Esophagus muscularis mucosa (tissue), 4 donors: ENCODE measurements around the gene DCTD. TPM values are rescaled to one million over a fixed set of nuclear protein-coding genes. Genes with fewer than 3 reads are reported as not detected.

Experiments used
- DNase-seq: peaks from one replicate; pipeline ENCODE4 v3.0.0-alpha.2; 2017; ENCODE audit errors: extremely low spot score
- H3K27ac ChIP-seq, 4 donors: fragments of 200-600 bp; sonication (generic); replicated peaks in 1 of 4; 1 replicate in 3 of 4; 2 replicates in 1 of 4; pipeline ENCODE4 v1.5.1; 2016 to 2019; ENCODE audit warnings: mild to moderate bottlenecking in 1 of 4
- H3K27me3 ChIP-seq, 4 donors: fragments of 200-600 bp; sonication (generic); one replicate each; pipeline versions ENCODE4 v1.5.1 to v1.6.0; 2016 to 2019
- H3K36me3 ChIP-seq, 4 donors: fragments of 200-600 bp; sonication (generic); one replicate each; pipeline ENCODE4 v1.5.1; 2016 to 2019
- H3K4me1 ChIP-seq, 4 donors: fragments of 200-600 bp; sonication (generic); one replicate each; pipeline ENCODE4 v1.5.1; 2016 to 2019
- H3K4me3 ChIP-seq, 4 donors: fragments of 200-600 bp; sonication (generic); 1 replicate in 2 of 4; 2 replicates in 2 of 4; pipeline ENCODE4 v1.5.1; 2016 to 2019; ENCODE audit warnings: mild to moderate bottlenecking in 4 of 4, moderate library complexity in 1 of 4
- H3K9me3 ChIP-seq, 4 donors: fragments of 200-600 bp; sonication (generic); 1 replicate in 3 of 4; 2 replicates in 1 of 4; pipeline ENCODE4 v1.5.1; 2016 to 2019
- EP300 ChIP-seq: sonication (generic); formaldehyde crosslinking; IDR thresholded peaks from one replicate; pipeline ENCODE4 v1.6.1; 2017; ENCODE audit warnings: antibody characterized with exemption
- POLR2A ChIP-seq: fragments of 450-650 bp; IDR thresholded peaks from one replicate; pipeline ENCODE4 v1.6.1; 2017; ENCODE audit warnings: antibody characterized with exemption, moderate library complexity, mild to moderate bottlenecking, low read depth
- POLR2AphosphoS5 ChIP-seq, 2 donors: sonication (generic); formaldehyde crosslinking; IDR thresholded peaks; one replicate each; pipeline ENCODE4 v1.6.1; 2017; ENCODE audit warnings: antibody characterized with exemption in 2 of 2
- WGBS: methylation state at CpG from one replicate; pipeline ENCODE4 v1.1.5; 2018; 5-methylcytosine and 5-hydroxymethylcytosine counted together
- intact Hi-C: fragments of 100-400 bp; cut with DNase I; formaldehyde crosslinking; loops from one replicate; pipeline ENCODE4 v1.15.1; 2023
- total RNA-seq, 4 donors: library from RNA; depleted of rRNA; stranded (reverse); fragments of >200 nt; gene quantifications; one replicate each; pipeline versions ENCODE4 v1.1.0 to v1.2.1, GENCODE V29; 2016
- TF ChIP-seq, protein P1 (sequence below), 3 experiments: fragments of 200-600 bp in 2 of 3; fragments of 450-650 bp in 1 of 3; sonication (generic) in 2 of 3; IDR thresholded peaks; one replicate each; pipeline ENCODE4 v1.5.1; 2017 to 2019; ENCODE audit warnings: antibody characterized with exemption in 3 of 3, mild to moderate bottlenecking in 2 of 3, moderate library complexity in 1 of 3

The DCTD gene
- total RNA-seq, 4 donors from 2014 or later: 33.6 to 55.3 (median 48.7) TPM

DNA sequence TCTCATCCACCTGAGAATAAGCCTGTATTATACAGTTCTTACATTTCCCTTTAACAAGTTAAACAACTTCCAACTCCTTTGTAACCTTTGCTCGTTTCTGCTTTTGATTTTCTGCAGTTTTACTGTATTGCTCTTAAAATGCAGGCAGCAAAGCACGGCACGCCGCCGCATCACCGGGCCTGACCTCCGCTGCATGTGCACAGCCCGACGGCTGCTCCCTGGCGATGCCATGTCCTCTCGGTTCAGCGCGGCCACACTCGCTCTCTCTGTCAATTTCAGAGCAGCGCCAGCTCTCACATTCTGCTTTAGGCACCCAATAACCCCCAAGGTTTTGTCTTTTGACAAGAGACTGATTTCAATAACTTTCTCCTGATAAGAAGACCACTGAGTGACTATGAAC is 60.3 kb downstream of the DCTD start:
- no peak overlapping the region for H3K4me3 ChIP-seq
- no peaks in the 10 kb centered on the region for H3K4me1 ChIP-seq
- intact Hi-C loops: no loop called here
- 96% methylated on average over 15 of the region's 15 CpGs for WGBS
- no peak overlapping the region for H3K27ac ChIP-seq
- H3K9me3 ChIP-seq: peaks cover 0 to 29% (median 10%) of the 10 kb centered on the region in 4 donors
- no peak for DNase-seq
- TF ChIP-seq POLR2A (no peak), POLR2AphosphoS5 (IDR thresholded peaks at IDR 0.05) (no peak), EP300 (no peak)
- TF ChIP-seq, protein P1, sequence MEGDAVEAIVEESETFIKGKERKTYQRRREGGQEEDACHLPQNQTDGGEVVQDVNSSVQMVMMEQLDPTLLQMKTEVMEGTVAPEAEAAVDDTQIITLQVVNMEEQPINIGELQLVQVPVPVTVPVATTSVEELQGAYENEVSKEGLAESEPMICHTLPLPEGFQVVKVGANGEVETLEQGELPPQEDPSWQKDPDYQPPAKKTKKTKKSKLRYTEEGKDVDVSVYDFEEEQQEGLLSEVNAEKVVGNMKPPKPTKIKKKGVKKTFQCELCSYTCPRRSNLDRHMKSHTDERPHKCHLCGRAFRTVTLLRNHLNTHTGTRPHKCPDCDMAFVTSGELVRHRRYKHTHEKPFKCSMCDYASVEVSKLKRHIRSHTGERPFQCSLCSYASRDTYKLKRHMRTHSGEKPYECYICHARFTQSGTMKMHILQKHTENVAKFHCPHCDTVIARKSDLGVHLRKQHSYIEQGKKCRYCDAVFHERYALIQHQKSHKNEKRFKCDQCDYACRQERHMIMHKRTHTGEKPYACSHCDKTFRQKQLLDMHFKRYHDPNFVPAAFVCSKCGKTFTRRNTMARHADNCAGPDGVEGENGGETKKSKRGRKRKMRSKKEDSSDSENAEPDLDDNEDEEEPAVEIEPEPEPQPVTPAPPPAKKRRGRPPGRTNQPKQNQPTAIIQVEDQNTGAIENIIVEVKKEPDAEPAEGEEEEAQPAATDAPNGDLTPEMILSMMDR (IDR thresholded peaks at IDR 0.05): no peak
- H3K36me3 ChIP-seq: no peaks in the 10 kb centered on the region
- H3K27me3 ChIP-seq: no peaks in the 10 kb centered on the region

DNA sequence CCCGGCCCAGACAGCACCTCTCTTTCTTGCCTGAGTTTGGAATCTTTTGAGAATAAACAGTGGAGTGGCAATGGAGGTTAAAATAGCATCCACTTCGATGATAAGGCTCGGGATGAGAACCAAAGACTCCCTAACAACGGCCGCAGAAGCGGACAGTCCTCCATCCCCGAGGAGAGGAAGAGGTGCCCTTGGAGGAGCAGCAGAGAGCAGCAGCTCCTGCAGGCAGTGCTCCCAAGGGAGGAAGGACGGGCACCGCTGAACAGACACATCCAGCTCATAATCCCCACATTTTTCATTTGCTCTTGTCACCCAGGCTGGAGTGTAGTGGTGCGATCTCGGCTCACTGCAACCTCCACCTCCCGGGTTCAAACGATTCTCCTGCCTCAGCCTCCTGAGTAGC is 61.3 kb downstream of the DCTD start:
- no peaks in the 10 kb centered on the region for H3K4me1 ChIP-seq
- no peak for DNase-seq
- intact Hi-C loops: no loop called here
- WGBS: 90% methylated on average over 13 of the region's 13 CpGs
- H3K9me3 ChIP-seq: peaks cover 0 to 29% (median 10%) of the 10 kb centered on the region in 4 donors
- H3K27me3 ChIP-seq: no peaks in the 10 kb centered on the region
- no peak overlapping the region for H3K27ac ChIP-seq
- no peak overlapping the region for H3K4me3 ChIP-seq
- no peaks in the 10 kb centered on the region for H3K36me3 ChIP-seq
- TF ChIP-seq EP300: no peak
- no peak for TF ChIP-seq POLR2AphosphoS5 (IDR thresholded peaks at IDR 0.05)
- TF ChIP-seq, protein P1 (IDR thresholded peaks at IDR 0.05): no peak
- no peak for TF ChIP-seq POLR2A

DNA sequence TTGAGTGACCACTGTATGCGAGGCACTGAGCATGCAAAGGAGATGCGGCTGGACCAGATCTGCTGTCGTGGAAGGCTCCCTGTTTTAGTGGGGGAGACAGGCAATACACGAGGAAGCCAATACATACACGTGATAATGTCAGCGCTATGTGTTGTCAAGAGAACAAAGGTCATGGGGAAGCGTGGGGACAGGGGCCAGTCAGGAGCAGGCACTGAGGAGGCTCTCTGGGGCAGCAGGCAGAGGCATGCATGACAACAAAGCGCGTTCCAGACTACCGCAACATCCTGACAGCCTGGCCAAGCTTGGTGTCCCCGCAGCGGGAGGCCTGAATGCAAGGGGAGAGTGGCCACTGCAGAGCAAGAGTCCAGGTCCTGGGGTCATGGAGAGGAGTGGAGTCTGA is 61.9 kb downstream of the DCTD start:
- WGBS: 88% methylated on average over 10 of the region's 12 CpGs
- no peak for DNase-seq
- Histone ChIP-seq H3K9me3 (peaks cover 0 to 29% (median 10%) of the 10 kb centered on the region in 4 donors), H3K27ac (no peak overlapping the region), H3K4me1 (no peaks in the 10 kb centered on the region), H3K27me3 (no peaks in the 10 kb centered on the region), H3K36me3 (no peaks in the 10 kb centered on the region), H3K4me3 (no peak overlapping the region)
- TF ChIP-seq EP300 (no peak), POLR2AphosphoS5 (IDR thresholded peaks at IDR 0.05) (no peak), POLR2A (no peak)
- TF ChIP-seq, protein P1 (IDR thresholded peaks at IDR 0.05): no peak
- intact Hi-C loops: no loop called here

DNA sequence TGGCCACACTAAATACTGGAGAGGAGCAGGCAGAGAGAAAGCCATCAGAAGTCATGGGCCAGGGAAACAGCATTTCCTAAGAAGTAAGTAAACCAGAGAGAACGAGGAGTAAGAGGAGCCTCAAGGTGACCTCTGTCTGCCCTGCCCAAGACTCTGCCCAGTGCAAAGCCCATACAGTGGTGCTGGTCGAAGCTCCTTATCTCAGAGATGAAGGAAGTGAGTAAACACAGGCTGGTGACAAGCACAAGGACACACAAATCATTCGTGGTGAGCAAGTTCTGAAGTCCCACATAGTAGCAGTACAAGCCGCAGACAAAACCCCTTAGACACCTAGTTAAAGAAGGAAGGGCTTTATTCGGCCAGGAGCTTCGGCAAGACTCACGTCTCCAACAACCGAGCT is 62.7 kb downstream of the DCTD start:
- intact Hi-C loops: no loop called here
- no peak overlapping the region for H3K4me3 ChIP-seq
- TF ChIP-seq EP300 (no peak), POLR2AphosphoS5 (IDR thresholded peaks at IDR 0.05) (no peak), POLR2A (no peak)
- TF ChIP-seq, protein P1 (IDR thresholded peaks at IDR 0.05): no peak
- no peaks in the 10 kb centered on the region for H3K27me3 ChIP-seq
- no peak overlapping the region for H3K27ac ChIP-seq
- no peaks in the 10 kb centered on the region for H3K36me3 ChIP-seq
- peaks cover 0 to 21% (median 10%) of the 10 kb centered on the region in 4 donors for H3K9me3 ChIP-seq
- no peak for DNase-seq
- WGBS: 89% methylated on average over 8 of the region's 8 CpGs
- H3K4me1 ChIP-seq: no peaks in the 10 kb centered on the region

DNA sequence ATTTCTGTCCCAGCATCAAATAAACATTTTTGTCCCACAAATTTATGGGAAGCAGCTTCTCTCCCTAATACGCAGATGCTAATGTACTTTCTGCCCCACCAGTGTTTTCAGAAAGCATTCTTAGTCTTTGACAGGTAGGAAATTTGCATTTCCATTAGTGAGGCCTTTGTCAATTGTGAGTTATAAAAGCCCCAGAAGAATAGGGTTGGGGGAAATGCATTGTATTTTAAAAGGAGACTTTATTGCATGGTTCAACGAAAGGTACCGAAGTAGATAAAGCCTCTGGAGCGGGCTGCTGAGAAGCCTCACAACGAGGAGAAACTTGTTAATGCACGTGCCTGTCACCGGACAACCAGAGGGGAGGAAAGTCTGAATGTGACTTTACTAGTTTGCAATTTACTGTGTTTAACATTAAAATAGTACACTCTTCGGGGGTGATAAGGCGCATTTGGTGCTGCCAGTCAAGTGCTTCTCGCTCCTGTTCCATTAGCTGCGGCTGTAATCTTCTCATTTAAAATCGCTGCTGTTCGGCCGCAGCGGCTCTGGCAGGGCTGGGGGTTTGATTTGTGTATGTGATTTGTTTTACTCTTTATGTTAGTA is 63.4 kb downstream of the DCTD start:
- Histone ChIP-seq H3K27ac (no peak overlapping the region), H3K4me3 (no peak overlapping the region), H3K27me3 (no peaks in the 10 kb centered on the region), H3K36me3 (no peaks in the 10 kb centered on the region), H3K9me3 (peaks cover 0 to 21% (median 10%) of the 10 kb centered on the region in 4 donors), H3K4me1 (no peaks in the 10 kb centered on the region)
- intact Hi-C loops: no loop called here
- 94% methylated on average over 15 of the region's 15 CpGs for WGBS
- TF ChIP-seq POLR2A: no peak
- TF ChIP-seq, protein P1 (IDR thresholded peaks at IDR 0.05): no peak
- TF ChIP-seq POLR2AphosphoS5 (IDR thresholded peaks at IDR 0.05): no peak
- no peak for TF ChIP-seq EP300
- no peak for DNase-seq
